WTC11 (cell line): Measurements from ENCODE around the gene NUDCD3. TPM values are rescaled to one million over a fixed set of nuclear protein-coding genes. Genes with fewer than 3 reads are reported as not detected.

Experiments
- ATAC-seq: fragments of 200-7000 bp; cut with Tn5 transposase; 2 replicates; pipeline ENCODE4 v1.10.0; 2021; ENCODE audit warnings: mild to moderate bottlenecking, moderate library complexity
- CTCF ChIA-PET: fragments of 300-600 bp; sonication (Branson Sonifier 250); formaldehyde crosslinking; loops from one replicate; lab custom pipeline; 2021; ENCODE audit warnings: antibody characterized with exemption; lab: Charles Lee
- POLR2A ChIA-PET: fragments of 350-600 bp; sonication (Branson Sonifier 250); formaldehyde crosslinking; loops from one replicate; lab custom pipeline; 2021; ENCODE audit warnings: antibody characterized with exemption; lab: Charles Lee
- DNase-seq: peaks from one replicate; pipeline ENCODE4 v3.0.0; 2021; ENCODE audit warnings: low spot score
- H3K27ac Mint-ChIP-seq: 2 replicates; pipeline ENCODE4 v1.8.0; 2021; ENCODE audit warnings: mixed read lengths
- H3K27me3 Mint-ChIP-seq: 2 replicates; pipeline ENCODE4 v1.8.0; 2021; ENCODE audit warnings: low read depth, mild to moderate bottlenecking, moderate library complexity, mixed read lengths
- H3K36me3 Mint-ChIP-seq: 2 replicates; pipeline ENCODE4 v1.8.0; 2021; ENCODE audit warnings: mixed read lengths
- H3K4me1 Mint-ChIP-seq: 2 replicates; pipeline ENCODE4 v1.8.0; 2022; ENCODE audit warnings: mixed read lengths
- H3K4me3 Mint-ChIP-seq: 2 replicates; pipeline ENCODE4 v1.8.0; 2021; ENCODE audit warnings: mild to moderate bottlenecking, moderate library complexity, mixed read lengths
- H3K9me3 Mint-ChIP-seq: 2 replicates; pipeline ENCODE4 v1.8.0; 2021; ENCODE audit warnings: mixed read lengths
- AFF4 ChIP-seq: sonication (generic); formaldehyde crosslinking; IDR thresholded peaks from 2 replicates; pipeline ENCODE4 v1.8.1; 2023; ENCODE audit warnings: mild to moderate bottlenecking, missing genetic modification reagents, borderline replicate concordance
- CREM ChIP-seq: sonication (generic); formaldehyde crosslinking; IDR thresholded peaks from 2 replicates; pipeline ENCODE4 v1.8.1; 2022; ENCODE audit warnings: mild to moderate bottlenecking, missing genetic modification reagents, moderate library complexity
- ESRRA ChIP-seq: sonication (generic); formaldehyde crosslinking; IDR thresholded peaks from 2 replicates; pipeline ENCODE4 v1.8.1; 2022; ENCODE audit warnings: mild to moderate bottlenecking, missing genetic modification reagents, borderline replicate concordance
- ETV6 ChIP-seq: sonication (generic); formaldehyde crosslinking; IDR thresholded peaks from 2 replicates; pipeline ENCODE4 v1.8.1; 2022; ENCODE audit warnings: mild to moderate bottlenecking, missing genetic modification reagents
- GABPB1 ChIP-seq: sonication (generic); formaldehyde crosslinking; IDR thresholded peaks from 2 replicates; pipeline ENCODE4 v1.8.1; 2023; ENCODE audit warnings: mild to moderate bottlenecking, missing genetic modification reagents
- NFATC4 ChIP-seq: fragments of 250-450 bp; sonication (Bioruptor Pico); IDR thresholded peaks from 2 replicates; pipeline ENCODE4 v1.9.0; 2021; ENCODE audit warnings: mild to moderate bottlenecking
- PRRX2 ChIP-seq: fragments of 250-450 bp; sonication (Bioruptor Pico); IDR thresholded peaks from 2 replicates; pipeline ENCODE4 v1.8.0; 2021; ENCODE audit warnings: mild to moderate bottlenecking
- TEAD1 ChIP-seq: sonication (generic); formaldehyde crosslinking; IDR thresholded peaks from 2 replicates; pipeline ENCODE4 v1.8.0; 2022; ENCODE audit warnings: mild to moderate bottlenecking, missing genetic modification reagents
- TEAD4 ChIP-seq: sonication (generic); formaldehyde crosslinking; IDR thresholded peaks from 2 replicates; pipeline ENCODE4 v1.8.0; 2022; ENCODE audit warnings: mild to moderate bottlenecking, missing genetic modification reagents
- ZBTB21 ChIP-seq: sonication (generic); formaldehyde crosslinking; IDR thresholded peaks from 2 replicates; pipeline ENCODE4 v1.8.1; 2023; ENCODE audit warnings: mild to moderate bottlenecking, missing genetic modification reagents, borderline replicate concordance
- ZNF138 ChIP-seq: sonication (generic); formaldehyde crosslinking; conservative IDR thresholded peaks from 2 replicates; pipeline ENCODE4 v1.8.1; 2022; ENCODE audit warnings: mild to moderate bottlenecking, moderate library complexity, missing genetic modification reagents
- ZNF281 ChIP-seq: sonication (generic); formaldehyde crosslinking; IDR thresholded peaks from 2 replicates; pipeline ENCODE4 v1.8.0; 2023; ENCODE audit warnings: mild to moderate bottlenecking, missing genetic modification reagents
- ZNF396 ChIP-seq: fragments of 250-450 bp; sonication (Bioruptor Pico); IDR thresholded peaks from 2 replicates; pipeline ENCODE4 v1.8.0; 2021; ENCODE audit warnings: mild to moderate bottlenecking, moderate library complexity, borderline replicate concordance
- total RNA-seq: library from RNA; stranded (reverse); gene quantifications from 3 replicates; pipeline ENCODE4 v1.2.3, GENCODE V29; 2021
- TF ChIP-seq, protein P1 (sequence below): fragments of 200-600 bp; IDR thresholded peaks from 2 replicates; pipeline ENCODE4 v1.8.0; 2022; ENCODE audit warnings: antibody characterized with exemption
- TF ChIP-seq, protein P2 (sequence below): fragments of 250-450 bp; sonication (Bioruptor Pico); IDR thresholded peaks from 2 replicates; pipeline ENCODE4 v1.9.0; 2021; ENCODE audit warnings: moderate library complexity, mild to moderate bottlenecking, inconsistent platforms, borderline replicate concordance
- TF ChIP-seq, protein P3 (sequence below): sonication (generic); formaldehyde crosslinking; IDR thresholded peaks from 2 replicates; pipeline ENCODE4 v1.8.1; 2023; ENCODE audit warnings: mild to moderate bottlenecking, missing genetic modification reagents, moderate library complexity
- TF ChIP-seq, protein P4 (sequence below): fragments of 250-450 bp; sonication (Bioruptor Pico); IDR thresholded peaks from 2 replicates; pipeline ENCODE4 v1.9.0; 2021; ENCODE audit warnings: mild to moderate bottlenecking, borderline replicate concordance
- TF ChIP-seq, protein P5 (sequence below): fragments of 250-450 bp; sonication (Bioruptor Pico); conservative IDR thresholded peaks from 2 replicates; pipeline ENCODE4 v1.9.0; 2021; ENCODE audit warnings: mild to moderate bottlenecking

NUDCD3 gene
- total RNA-seq, 1 experiment from 2014 or later = 71.8 TPM

- ATAC-seq = peak; percentile 53
- ChIA-PET CTCF (no interaction called here), POLR2A (no interaction called here)
- H3K27ac Mint-ChIP-seq = peak overlapping the region; percentile 3; the same call in 1 of the 2 replicates
- H3K27me3 Mint-ChIP-seq = no peaks in the 10 kb centered on the region
- DNase-seq = no peak
- H3K4me1 Mint-ChIP-seq = peaks cover 17% of the 10 kb centered on the region
- TF ChIP-seq GABPB1 (no peak), PRRX2 (CRISPR knock-in tag) (no peak), ESRRA (CRISPR knock-in tag) (no peak), NFATC4 (CRISPR knock-in tag) (no peak), ZNF396 (CRISPR knock-in tag) (no peak), TEAD1 (no peak), TEAD4 (CRISPR knock-in tag) (no peak), ZNF281 (CRISPR knock-in tag) (no peak)
- TF ChIP-seq, protein P1, sequence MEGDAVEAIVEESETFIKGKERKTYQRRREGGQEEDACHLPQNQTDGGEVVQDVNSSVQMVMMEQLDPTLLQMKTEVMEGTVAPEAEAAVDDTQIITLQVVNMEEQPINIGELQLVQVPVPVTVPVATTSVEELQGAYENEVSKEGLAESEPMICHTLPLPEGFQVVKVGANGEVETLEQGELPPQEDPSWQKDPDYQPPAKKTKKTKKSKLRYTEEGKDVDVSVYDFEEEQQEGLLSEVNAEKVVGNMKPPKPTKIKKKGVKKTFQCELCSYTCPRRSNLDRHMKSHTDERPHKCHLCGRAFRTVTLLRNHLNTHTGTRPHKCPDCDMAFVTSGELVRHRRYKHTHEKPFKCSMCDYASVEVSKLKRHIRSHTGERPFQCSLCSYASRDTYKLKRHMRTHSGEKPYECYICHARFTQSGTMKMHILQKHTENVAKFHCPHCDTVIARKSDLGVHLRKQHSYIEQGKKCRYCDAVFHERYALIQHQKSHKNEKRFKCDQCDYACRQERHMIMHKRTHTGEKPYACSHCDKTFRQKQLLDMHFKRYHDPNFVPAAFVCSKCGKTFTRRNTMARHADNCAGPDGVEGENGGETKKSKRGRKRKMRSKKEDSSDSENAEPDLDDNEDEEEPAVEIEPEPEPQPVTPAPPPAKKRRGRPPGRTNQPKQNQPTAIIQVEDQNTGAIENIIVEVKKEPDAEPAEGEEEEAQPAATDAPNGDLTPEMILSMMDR = no peak
- TF ChIP-seq, protein P2, sequence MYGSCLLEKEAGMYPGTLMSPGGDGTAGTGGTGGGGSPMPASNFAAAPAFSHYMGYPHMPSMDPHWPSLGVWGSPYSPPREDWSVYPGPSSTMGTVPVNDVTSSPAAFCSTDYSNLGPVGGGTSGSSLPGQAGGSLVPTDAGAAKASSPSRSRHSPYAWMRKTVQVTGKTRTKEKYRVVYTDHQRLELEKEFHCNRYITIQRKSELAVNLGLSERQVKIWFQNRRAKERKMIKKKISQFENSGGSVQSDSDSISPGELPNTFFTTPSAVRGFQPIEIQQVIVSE (CRISPR knock-in tag) = no peak
- TF ChIP-seq, protein P3, sequence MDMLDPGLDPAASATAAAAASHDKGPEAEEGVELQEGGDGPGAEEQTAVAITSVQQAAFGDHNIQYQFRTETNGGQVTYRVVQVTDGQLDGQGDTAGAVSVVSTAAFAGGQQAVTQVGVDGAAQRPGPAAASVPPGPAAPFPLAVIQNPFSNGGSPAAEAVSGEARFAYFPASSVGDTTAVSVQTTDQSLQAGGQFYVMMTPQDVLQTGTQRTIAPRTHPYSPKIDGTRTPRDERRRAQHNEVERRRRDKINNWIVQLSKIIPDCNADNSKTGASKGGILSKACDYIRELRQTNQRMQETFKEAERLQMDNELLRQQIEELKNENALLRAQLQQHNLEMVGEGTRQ = no peak
- peaks cover 11% of the 10 kb centered on the region for H3K36me3 Mint-ChIP-seq
- H3K9me3 Mint-ChIP-seq = no peaks in the 10 kb centered on the region
- no peak overlapping the region for H3K4me3 Mint-ChIP-seq
These were observed 44.3 kb downstream of the NUDCD3 start for GRCh38 chr7:44445986-44446671.

DNA sequence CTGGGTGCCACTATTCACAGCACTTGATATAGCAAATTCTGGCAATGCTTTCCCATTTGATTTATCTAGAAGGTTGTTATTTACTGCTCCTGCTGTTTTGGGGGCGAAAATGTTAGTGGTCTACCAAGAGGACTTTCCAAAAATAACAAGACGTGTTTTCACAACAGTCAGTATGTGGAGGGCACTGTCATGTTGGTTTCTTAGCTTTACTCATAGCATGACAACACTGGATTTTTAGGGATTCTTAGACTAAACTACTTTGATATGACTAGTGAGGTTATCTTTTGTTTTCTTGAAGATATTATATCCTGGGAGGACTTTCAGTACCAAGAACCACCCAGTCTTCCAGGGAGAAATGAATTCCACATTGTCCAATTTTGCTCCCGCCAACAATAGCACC lies 49.4 kb downstream of the NUDCD3 start:
- Mint-ChIP-seq H3K27me3 (no peaks in the 10 kb centered on the region), H3K9me3 (no peaks in the 10 kb centered on the region), H3K4me1 (peaks cover 3% of the 10 kb centered on the region), H3K36me3 (peaks cover 10% of the 10 kb centered on the region), H3K4me3 (no peak overlapping the region), H3K27ac (no peak overlapping the region)
- POLR2A ChIA-PET = no interaction called here
- CTCF ChIA-PET = no interaction called here
- no peak for DNase-seq
- no peak for ATAC-seq
- TF ChIP-seq ZNF138 (CRISPR knock-in tag) (no peak), ETV6 (CRISPR knock-in tag) (no peak), CREM (CRISPR knock-in tag) (no peak), AFF4 (no peak), ZBTB21 (CRISPR knock-in tag) (no peak)
- TF ChIP-seq, protein P4, sequence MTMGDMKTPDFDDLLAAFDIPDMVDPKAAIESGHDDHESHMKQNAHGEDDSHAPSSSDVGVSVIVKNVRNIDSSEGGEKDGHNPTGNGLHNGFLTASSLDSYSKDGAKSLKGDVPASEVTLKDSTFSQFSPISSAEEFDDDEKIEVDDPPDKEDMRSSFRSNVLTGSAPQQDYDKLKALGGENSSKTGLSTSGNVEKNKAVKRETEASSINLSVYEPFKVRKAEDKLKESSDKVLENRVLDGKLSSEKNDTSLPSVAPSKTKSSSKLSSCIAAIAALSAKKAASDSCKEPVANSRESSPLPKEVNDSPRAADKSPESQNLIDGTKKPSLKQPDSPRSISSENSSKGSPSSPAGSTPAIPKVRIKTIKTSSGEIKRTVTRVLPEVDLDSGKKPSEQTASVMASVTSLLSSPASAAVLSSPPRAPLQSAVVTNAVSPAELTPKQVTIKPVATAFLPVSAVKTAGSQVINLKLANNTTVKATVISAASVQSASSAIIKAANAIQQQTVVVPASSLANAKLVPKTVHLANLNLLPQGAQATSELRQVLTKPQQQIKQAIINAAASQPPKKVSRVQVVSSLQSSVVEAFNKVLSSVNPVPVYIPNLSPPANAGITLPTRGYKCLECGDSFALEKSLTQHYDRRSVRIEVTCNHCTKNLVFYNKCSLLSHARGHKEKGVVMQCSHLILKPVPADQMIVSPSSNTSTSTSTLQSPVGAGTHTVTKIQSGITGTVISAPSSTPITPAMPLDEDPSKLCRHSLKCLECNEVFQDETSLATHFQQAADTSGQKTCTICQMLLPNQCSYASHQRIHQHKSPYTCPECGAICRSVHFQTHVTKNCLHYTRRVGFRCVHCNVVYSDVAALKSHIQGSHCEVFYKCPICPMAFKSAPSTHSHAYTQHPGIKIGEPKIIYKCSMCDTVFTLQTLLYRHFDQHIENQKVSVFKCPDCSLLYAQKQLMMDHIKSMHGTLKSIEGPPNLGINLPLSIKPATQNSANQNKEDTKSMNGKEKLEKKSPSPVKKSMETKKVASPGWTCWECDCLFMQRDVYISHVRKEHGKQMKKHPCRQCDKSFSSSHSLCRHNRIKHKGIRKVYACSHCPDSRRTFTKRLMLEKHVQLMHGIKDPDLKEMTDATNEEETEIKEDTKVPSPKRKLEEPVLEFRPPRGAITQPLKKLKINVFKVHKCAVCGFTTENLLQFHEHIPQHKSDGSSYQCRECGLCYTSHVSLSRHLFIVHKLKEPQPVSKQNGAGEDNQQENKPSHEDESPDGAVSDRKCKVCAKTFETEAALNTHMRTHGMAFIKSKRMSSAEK (CRISPR knock-in tag) = no peak
- TF ChIP-seq, protein P5, sequence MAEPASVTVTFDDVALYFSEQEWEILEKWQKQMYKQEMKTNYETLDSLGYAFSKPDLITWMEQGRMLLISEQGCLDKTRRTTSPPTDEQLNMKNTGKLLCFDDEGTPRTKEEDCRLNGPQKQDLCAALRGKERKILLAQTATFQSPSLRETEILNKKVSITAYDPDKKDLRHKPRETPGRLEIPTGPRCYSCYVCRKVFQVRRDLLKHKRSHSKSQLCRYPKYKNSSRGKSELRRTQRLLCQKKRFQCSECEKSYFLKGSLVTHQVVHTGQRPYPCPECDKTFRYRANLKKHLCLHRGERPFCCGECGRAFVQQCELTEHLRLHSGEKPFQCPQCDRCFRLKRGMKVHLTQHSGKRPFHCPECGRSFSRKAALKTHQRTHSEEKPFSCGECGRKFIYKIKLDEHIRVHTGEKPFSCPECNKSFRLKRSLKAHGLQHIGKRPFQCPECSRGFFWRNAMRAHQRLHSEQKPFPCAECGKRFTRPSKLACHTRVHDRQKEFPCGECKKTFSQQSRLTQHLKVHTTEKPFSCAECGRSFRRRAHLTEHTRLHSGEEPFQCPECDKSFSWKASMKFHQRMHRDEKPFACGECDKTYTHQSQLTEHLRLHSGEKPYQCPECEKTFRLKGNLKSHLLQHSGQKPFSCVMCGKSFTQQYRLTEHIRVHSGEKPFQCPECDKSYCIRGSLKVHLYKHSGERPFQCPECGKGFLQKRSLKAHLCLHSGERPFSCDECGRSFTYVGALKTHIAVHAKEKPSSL (CRISPR knock-in tag) = no peak
